ENCODE measurements around the gene MRFAP1L1. TPM values are rescaled to one million over a fixed set of nuclear protein-coding genes. Genes with fewer than 3 reads are reported as not detected.

The MRFAP1L1 gene
- total and polyA plus RNA-seq, 4 donors = 29.8 to 41.8 (median 30.7) TPM

DNA sequence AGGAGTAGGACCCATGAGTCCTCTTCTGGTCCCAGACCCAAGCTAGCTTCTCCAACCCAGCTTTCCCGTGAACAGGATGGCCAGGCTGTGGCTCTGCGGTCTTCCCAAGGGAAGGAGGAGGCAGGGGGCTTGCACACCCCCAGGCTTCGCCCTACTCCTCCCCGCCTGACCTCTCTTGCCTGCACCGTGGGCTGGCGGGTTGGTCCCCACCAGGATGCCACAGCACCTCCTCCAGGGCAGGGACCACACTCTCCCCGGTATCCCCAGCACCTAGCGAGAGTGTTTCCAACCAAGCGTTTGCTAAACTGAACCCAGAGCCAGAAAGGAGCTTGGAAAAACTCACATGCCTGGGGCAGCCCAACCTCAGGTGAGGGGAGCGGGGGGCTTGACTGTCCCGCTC lies 25.0 kb downstream of the MRFAP1L1 start:
- DNase-seq (ENCODE audit: low spot score) = no peak
- no peak overlapping the region for H3K27ac ChIP-seq (ENCODE audit: low read depth in 1 of 2, low read length in 2 of 2)
- peaks cover 10 to 18% (median 14%) of the 10 kb centered on the region in 4 donors for H3K4me1 ChIP-seq (ENCODE audit: control insufficient read depth in 4 of 4, insufficient read depth in 4 of 4, low read length in 3 of 4)
- no peak overlapping the region for H3K9ac ChIP-seq (ENCODE audit: low read depth in 1 of 2, low read length in 2 of 2)
- no peaks in the 10 kb centered on the region for H3K27me3 ChIP-seq (ENCODE audit: control insufficient read depth in 4 of 4, insufficient read depth in 4 of 4, low read length in 3 of 4)
- H3K36me3 ChIP-seq (ENCODE audit: control insufficient read depth in 4 of 4, insufficient read depth in 3 of 4, low read depth in 1 of 4, low read length in 3 of 4) = no peaks in the 10 kb centered on the region
- 95% methylated on average over 11 of the region's 11 CpGs for WGBS
- no peak for TF ChIP-seq YY1 (IDR thresholded peaks at IDR 0.05)
- TF ChIP-seq SP1 (IDR thresholded peaks at IDR 0.05) = no peak
- TF ChIP-seq, protein P1, sequence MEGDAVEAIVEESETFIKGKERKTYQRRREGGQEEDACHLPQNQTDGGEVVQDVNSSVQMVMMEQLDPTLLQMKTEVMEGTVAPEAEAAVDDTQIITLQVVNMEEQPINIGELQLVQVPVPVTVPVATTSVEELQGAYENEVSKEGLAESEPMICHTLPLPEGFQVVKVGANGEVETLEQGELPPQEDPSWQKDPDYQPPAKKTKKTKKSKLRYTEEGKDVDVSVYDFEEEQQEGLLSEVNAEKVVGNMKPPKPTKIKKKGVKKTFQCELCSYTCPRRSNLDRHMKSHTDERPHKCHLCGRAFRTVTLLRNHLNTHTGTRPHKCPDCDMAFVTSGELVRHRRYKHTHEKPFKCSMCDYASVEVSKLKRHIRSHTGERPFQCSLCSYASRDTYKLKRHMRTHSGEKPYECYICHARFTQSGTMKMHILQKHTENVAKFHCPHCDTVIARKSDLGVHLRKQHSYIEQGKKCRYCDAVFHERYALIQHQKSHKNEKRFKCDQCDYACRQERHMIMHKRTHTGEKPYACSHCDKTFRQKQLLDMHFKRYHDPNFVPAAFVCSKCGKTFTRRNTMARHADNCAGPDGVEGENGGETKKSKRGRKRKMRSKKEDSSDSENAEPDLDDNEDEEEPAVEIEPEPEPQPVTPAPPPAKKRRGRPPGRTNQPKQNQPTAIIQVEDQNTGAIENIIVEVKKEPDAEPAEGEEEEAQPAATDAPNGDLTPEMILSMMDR (IDR thresholded peaks at IDR 0.05; ENCODE audit: low read depth, low read length, missing input control) = no peak
- TF ChIP-seq TAF1 (conservative IDR thresholded peaks at IDR 0.05) = no peak
- no peaks in the 10 kb centered on the region for H3K9me3 ChIP-seq (ENCODE audit: control insufficient read depth in 4 of 4, low read length in 3 of 4)
- H3K4me3 ChIP-seq (ENCODE audit: low read depth in 1 of 3, low read length in 3 of 3) = no peak overlapping the region

DNA sequence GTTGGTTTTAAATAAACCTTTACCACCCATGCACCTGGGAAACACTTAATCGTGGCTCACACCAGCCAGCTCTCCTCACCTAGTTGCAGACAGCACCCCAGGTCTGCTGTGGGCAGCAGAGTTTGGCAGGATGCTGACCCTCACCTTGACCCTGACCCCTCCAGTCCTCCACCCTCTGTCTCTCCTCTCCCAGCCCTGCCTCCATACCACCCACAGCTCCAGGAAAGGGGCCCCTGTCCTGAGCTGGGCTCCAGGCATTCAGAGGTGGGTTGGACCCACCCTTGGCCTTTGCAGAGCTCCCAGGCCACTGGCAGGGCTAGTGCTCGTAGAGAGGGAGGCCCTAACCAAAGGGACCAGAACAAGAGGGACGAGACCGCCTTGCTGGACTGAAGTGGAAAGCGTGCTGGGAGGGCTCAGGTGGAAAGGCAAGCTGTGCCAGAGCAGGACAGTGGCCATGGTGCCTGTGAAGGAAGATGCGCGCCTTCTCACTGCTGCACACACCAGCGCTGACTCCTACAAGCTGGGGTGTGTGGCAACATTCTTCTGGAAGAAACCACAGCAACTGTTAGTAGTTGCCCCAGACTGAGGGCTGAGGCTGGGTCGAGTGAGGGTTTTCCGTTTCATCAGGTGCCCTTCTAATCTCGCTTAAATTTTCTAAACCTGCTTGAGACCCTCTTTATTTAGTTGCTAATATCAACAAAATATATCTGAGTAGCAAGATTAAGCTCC lies 26.6 kb downstream of the MRFAP1L1 start:
- Histone ChIP-seq H3K36me3 (ENCODE audit: control insufficient read depth in 4 of 4, insufficient read depth in 3 of 4, low read depth in 1 of 4, low read length in 3 of 4) (no peaks in the 10 kb centered on the region), H3K27ac (ENCODE audit: low read depth in 1 of 2, low read length in 2 of 2) (no peak overlapping the region), H3K4me3 (ENCODE audit: low read depth in 1 of 3, low read length in 3 of 3) (no peak overlapping the region), H3K27me3 (ENCODE audit: control insufficient read depth in 4 of 4, insufficient read depth in 4 of 4, low read length in 3 of 4) (no peaks in the 10 kb centered on the region), H3K9me3 (ENCODE audit: control insufficient read depth in 4 of 4, low read length in 3 of 4) (no peaks in the 10 kb centered on the region), H3K4me1 (ENCODE audit: control insufficient read depth in 4 of 4, insufficient read depth in 4 of 4, low read length in 3 of 4) (peaks cover 0 to 2% (median under 1%) of the 10 kb centered on the region in 4 donors), H3K9ac (ENCODE audit: low read depth in 1 of 2, low read length in 2 of 2) (no peak overlapping the region)
- WGBS = 89% methylated on average over 11 of the region's 11 CpGs
- DNase-seq (ENCODE audit: low spot score) = no peak
- TF ChIP-seq, protein P2, sequence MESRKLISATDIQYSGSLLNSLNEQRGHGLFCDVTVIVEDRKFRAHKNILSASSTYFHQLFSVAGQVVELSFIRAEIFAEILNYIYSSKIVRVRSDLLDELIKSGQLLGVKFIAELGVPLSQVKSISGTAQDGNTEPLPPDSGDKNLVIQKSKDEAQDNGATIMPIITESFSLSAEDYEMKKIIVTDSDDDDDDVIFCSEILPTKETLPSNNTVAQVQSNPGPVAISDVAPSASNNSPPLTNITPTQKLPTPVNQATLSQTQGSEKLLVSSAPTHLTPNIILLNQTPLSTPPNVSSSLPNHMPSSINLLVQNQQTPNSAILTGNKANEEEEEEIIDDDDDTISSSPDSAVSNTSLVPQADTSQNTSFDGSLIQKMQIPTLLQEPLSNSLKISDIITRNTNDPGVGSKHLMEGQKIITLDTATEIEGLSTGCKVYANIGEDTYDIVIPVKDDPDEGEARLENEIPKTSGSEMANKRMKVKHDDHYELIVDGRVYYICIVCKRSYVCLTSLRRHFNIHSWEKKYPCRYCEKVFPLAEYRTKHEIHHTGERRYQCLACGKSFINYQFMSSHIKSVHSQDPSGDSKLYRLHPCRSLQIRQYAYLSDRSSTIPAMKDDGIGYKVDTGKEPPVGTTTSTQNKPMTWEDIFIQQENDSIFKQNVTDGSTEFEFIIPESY (IDR thresholded peaks at IDR 0.05) = no peak
- TF ChIP-seq, protein P1 (IDR thresholded peaks at IDR 0.05; ENCODE audit: low read depth, low read length, missing input control) = no peak
- TF ChIP-seq GABPA (IDR thresholded peaks at IDR 0.05 in 1 of 2, conservative IDR thresholded peaks at IDR 0.05 in 1 of 2) (no peak), NR2F2 (IDR thresholded peaks at IDR 0.05) (no peak), YY1 (IDR thresholded peaks at IDR 0.05) (no peak)
- TF ChIP-seq, protein P3, sequence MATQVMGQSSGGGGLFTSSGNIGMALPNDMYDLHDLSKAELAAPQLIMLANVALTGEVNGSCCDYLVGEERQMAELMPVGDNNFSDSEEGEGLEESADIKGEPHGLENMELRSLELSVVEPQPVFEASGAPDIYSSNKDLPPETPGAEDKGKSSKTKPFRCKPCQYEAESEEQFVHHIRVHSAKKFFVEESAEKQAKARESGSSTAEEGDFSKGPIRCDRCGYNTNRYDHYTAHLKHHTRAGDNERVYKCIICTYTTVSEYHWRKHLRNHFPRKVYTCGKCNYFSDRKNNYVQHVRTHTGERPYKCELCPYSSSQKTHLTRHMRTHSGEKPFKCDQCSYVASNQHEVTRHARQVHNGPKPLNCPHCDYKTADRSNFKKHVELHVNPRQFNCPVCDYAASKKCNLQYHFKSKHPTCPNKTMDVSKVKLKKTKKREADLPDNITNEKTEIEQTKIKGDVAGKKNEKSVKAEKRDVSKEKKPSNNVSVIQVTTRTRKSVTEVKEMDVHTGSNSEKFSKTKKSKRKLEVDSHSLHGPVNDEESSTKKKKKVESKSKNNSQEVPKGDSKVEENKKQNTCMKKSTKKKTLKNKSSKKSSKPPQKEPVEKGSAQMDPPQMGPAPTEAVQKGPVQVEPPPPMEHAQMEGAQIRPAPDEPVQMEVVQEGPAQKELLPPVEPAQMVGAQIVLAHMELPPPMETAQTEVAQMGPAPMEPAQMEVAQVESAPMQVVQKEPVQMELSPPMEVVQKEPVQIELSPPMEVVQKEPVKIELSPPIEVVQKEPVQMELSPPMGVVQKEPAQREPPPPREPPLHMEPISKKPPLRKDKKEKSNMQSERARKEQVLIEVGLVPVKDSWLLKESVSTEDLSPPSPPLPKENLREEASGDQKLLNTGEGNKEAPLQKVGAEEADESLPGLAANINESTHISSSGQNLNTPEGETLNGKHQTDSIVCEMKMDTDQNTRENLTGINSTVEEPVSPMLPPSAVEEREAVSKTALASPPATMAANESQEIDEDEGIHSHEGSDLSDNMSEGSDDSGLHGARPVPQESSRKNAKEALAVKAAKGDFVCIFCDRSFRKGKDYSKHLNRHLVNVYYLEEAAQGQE (IDR thresholded peaks at IDR 0.05) = no peak
